Occipital lobe (tissue), 2 donors: ENCODE data around the gene PDCD2L. TPM values are rescaled to one million over a fixed set of nuclear protein-coding genes. Genes with fewer than 3 reads are reported as not detected.
"Not testable (repeated sequence)": the region's sequence is repeated elsewhere in the genome, so short reads cannot be mapped to it uniquely, and the experiment has no call there.

Experiments used
- DNase-seq: peaks from one replicate; lab custom pipeline; 2025; lab: John Stamatoyannopoulos, UW
- total RNA-seq: library from RNA; depleted of rRNA; stranded (reverse); fragments of >200 nt; gene quantifications from one replicate; pipeline ENCODE4 v1.2.3, GENCODE V29; 2014

PDCD2L gene
- total RNA-seq, 1 donor from 2014 or later: 21.7 TPM

DNA sequence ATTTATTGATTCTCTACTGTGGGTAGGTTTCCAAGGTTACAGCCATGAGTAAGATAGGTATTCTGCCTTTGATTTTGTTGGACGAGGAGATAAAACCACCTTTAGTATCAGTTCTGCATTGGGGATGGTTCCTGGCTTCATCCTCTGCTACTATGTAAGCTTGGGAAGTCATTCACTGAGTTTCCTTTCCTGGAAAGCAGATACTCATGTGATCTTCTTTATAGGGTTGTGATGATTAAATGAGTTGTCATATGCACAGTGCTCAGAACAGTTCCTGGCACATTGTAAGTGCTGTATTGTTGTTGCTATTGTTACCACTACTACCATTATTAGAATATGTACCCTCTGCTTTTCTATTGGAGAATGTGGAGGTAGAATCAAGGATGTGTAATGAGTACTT, 64.2 kb downstream of the PDCD2L start:
- DNase-seq: no peak

DNA sequence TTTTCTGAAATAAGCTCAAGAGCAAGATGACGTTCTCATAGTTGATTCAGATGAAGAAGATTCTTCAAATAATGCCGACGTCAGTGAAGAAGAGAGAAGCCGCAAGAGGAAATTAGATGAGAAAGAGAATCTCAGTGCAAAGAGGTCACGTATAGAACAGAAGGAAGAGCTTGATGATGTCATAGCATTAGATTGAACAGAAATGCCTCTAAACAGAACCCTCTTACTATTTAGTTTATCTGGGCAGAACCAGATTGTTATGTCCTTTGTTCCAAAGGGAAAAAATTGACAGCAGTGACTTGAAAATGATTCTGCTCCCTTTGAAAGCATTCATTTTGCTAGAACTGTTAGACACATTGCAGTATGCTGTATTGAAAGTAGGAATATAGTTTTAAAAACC, 64.8 kb downstream of the PDCD2L start:
- not testable (repeated sequence) for DNase-seq

DNA sequence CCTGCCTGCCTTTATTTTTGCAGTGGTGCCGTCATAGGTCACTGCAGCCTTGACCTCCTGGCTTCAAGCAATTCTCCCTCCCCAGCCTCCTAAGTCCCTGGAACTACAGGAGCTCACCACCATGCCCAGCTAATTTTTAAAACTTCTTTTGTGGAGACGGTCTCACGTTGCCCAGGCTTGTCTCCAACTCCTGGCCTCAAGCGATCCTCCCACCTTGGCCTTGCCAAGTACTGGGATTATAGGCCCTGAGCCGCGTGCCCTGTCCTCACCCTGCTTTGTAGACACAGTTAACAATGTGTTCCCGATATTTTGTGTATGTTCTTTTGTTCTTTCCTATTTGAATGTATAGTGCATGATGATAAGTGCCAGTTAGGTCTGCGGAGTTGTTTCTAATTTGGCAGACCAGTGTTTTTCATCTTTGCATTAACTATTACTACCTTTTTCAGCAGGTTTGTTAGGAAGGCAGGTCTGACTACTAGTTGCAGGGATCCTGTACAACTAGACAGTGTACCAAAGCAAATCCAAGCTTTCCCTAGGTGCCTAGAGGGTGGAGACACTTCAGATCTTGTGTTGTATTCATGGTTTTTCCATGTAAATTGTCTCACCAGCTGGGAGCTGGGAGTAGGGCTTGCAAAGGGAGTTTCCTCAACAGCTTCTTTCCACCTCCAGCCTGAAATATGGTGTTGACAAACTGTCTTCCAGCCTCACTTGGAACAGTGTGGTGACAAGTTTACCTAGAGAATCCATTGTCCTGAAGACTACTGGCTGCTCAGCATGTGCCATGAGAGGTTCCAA, 67.9 kb downstream of the PDCD2L start:
- no peak for DNase-seq

- no peak for DNase-seq
Observed at GRCh38 chr19:34474233-34474989, 70.2 kb downstream of the PDCD2L start.

GRCh38 chr19:34475026-34475974, 71.1 kb downstream of the PDCD2L start:
- DNase-seq: no peak

Other genes starting within 250 kb of the PDCD2L start
- gene LSM14A, start 231.9 kb upstream of the PDCD2L start, total RNA-seq: 69.1 TPM
- gene GARRE1, start 149.8 kb upstream of the PDCD2L start, total RNA-seq: 20.7 TPM
- gene GPI, start 39.2 kb upstream of the PDCD2L start, total RNA-seq: 103 TPM
- 200 TPM for gene UBA2, start 24.0 kb downstream of the PDCD2L start, total RNA-seq
- 10.9 TPM for gene WTIP, start 77.4 kb downstream of the PDCD2L start, total RNA-seq